ENCODE measurements around the gene COL8A2.

Gene COL8A2

DNA sequence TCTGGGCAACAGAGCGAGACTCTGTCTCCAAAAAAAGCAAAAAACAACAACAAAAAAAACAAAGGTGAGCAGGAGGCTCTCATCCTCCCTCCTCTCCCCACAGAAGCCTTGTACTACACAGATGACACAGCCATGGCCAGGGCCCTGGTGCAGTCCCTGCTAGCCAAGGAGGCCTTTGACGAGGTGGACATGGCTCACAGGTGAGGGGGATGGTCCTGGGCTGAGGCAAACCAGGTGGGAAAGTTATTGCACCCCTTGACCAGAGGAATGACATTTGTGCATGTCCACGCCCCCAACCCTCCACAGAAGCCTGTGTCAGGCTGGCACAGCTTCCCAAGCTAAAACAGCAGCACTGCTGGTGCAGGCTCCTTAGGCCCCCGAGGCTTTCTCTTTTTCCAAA is 33.9 kb downstream of the COL8A2 start:
- no peak for DNase-seq (ENCODE audit: low read depth in 2 of 2)

DNA sequence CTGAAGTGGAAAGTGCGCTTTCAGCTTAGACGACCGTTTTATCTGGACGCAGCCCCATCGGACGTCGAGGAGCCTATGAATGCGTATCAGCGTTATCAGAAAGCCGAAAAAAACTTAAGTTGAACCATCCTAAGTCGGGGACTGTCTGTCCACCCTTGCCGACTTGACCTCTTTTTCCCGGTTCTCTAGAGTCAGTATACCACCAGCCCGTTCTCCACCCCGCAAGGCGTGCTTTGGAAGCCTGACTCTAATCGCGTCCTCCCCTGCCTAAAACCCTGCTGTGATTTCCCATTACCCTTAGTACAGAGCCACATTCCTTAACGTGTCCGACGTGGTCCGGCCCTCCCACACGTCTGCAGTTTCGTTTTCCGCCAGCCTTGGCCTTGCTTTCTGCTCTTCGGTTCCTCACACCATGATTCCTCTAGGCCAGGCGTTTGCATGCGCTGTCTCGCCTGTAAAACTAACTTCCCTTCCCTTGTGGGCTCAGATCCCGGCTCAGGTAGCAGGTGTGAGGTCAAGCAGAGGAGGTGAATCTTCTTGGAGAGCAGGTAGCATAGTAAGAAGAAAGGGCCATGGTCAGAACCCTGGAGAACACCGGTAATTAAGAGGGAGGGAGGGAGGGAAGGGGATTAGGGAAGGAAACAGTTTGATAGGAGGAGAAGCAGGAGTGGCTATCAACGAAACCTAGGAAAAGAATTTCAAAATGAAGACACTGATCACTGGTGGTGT is 35.5 kb downstream of the COL8A2 start:
- no peak for DNase-seq (ENCODE audit: low read depth in 2 of 2)

DNA sequence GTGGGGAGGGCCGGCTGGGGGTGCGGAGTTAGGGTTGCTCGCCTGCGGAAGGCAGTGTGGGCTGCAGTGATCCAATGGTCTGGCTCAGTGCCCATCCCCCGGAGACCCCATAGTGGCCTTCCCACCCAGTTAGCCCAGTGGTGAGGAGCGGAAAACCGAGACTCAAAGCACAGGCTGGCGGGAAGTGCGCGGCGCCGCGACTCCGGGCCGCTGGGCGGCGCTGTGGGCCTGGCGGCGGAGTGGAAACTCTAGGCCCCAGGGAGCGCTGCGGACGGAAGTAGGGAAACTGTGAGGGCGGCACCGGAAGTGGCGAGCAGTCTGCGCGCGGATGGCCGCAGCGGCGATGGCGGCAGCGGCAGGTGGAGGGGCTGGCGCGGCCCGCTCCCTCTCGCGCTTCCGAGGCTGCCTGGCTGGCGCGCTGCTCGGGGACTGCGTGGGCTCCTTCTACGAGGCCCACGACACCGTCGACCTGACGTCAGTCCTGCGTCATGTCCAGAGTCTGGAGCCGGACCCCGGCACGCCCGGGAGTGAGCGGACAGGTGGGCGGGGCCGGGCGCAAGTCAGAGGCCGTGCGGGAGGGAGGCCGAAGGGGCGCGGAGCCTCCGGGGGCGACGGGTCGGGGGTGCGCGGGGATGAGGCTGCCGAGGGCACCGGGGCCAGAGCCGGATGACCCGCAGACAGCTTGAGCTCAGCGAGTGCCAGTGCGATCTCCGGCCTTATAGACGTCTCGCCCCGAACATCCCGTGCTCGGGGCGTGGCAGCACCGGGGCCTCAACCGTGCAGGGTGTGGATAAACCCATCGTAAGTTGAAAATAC is 36.2 kb downstream of the COL8A2 start, which contains the start of gene ADPRS:
Gene ADPRS (plus strand): TSS at position 316 of the 816 bp plus-strand sequence. CDS start 13 bp downstream, at position 329.
- peak; percentile 83 to 89 for DNase-seq (ENCODE audit: low read depth in 2 of 2)

DNA sequence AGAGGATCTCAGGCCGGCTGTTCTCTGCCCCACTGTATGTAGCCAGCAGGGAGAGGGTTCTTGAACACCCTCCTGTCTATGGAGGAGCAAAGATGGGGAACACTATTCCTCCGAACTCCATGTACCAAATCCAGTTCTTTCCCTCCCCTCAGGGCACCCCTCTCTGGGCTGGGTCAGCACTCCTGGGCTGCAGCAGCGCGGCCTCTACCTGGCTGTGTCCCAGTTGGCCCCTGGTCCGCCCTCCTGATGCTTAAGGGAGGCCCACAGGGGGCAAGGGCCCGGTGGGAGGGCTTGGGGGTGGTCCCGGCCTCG is 36.8 kb downstream of the COL8A2 start:
- DNase-seq (ENCODE audit: low read depth in 2 of 2) = no peak

DNA sequence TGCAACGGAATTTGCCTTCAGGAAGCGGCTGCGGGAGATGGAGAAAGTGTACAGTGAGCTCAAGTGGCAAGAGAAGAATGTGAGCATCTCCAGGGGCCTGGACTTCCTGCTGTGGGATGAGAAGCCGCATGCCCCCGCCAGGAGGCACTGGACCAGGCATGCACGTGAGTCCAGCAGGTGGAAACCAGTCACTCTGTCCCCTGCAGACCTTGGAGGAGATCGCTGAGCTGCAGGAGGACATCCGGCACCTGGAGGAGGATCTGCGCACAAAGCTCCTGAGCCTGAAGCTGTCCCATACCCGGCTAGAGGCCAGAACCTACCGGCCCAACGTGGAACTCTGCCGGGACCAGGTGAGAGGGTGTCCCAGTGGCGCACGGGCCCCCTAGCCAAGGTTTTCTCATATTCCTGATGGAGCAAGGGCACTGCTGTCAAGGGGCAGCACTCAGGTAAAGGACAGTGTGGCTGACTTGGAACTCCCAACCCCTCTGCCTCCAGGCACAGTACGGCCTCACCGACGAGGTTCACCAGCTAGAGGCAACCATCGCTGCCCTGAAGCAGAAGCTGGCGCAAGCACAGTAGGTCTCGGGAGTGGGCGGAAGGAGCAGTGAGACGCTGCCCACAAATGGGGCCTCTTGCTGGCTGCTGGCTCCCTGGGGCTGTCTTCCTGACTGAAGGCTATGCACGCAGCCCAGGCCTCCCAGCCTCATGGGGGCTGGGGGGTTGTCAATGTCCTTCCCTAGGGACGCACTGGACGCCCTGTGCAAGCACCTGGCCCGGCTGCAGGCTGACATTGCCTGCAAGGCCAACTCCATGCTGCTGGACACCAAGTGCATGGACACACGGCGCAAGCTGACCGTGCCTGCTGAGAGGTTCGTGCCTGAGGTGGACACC is 37.5 kb downstream of the COL8A2 start:
- no peak for DNase-seq (ENCODE audit: low read depth in 2 of 2)

DNA sequence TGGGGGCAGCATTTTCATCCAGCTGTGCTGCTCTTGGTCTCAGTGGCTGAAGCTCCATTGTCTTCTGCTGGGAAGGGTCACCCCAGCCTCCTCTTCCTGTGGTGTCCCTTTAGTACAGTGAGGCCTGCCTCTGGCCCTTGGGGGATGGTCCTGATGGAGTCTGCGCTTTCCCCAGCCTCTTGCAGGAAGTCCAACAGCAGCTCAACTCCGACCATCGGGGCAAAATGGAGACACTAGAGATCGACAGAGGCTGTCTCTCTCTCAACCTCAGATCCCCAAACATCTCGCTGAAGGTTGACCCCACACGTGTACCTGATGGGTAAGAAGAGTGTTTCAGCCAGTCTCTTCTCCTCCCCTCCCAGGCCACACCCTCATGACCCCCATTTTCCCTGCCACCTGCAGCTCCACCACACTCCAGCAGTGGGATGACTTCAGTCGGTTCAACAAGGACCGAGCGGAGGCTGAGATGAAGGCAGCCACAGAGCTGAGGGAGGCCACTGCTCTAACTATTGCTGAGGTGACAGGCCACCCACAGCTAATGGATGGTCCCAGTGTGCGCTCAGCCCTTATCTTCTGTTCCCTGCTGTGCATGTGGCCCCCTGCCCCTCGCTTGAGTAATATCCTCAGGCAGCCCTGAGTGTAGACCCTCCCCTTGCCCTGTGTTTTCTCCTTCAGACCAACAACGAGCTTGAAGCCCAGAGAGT is 38.3 kb downstream of the COL8A2 start:
- no peak for DNase-seq (ENCODE audit: low read depth in 2 of 2)

DNA sequence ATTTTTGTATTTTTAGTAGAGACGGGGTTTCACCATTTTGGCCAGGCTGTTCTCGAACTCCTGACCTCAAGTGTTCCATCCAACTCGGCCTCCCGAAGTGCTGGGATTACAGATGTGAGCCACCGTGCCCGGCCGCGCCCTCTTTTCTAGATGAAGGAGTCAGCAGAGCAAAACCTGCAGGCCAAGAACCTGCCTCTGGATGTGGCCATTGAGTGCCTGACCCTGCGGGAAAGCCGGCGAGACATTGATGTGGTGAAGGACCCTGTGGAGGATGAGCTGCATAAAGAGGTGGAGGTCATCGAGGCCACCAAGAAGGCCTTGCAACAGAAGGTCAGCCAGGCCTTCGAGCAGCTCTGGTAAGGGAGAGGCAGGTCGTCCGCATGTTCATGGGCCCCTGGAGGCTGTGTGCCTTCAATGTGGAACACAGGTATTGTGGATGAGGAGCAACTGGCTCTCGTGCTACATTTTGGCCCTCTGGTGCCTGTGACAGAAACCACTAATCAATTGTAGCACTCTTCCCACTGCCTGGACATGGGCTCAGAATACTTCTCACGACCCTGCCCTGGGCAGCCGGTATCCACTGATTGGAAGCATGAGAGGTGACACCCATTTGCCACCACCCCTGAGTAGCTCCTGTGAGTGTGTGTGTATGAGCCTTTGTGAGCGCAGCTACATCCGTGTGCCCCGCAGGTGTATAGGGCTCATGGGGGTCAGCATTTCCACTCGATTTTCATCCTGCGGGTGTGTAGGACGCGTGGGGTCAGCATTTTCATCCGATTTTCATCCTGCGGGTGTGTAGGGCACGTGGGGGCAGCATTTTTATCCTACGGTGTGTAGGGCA is 39.1 kb downstream of the COL8A2 start:
- DNase-seq (ENCODE audit: low read depth in 2 of 2) = no peak

DNA sequence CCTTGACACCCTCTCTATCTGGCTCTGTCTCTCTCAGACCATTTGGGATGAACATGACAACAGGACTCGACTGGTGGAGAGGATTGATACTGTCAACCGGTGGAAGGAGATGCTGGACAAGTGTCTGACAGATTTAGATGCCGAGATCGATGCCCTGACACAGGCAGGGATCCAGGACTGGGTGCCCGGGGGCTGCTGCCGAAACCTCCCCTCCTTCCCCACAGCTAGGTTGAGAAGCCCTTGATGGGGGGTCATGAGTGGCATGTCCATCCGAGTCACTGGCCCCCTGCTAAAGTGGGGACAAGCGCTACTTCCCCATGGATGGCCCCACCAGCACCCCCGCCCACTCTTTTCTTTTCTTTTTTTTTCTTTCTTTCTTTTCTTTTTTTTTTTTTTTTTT is 39.9 kb downstream of the COL8A2 start:
- DNase-seq (ENCODE audit: low read depth in 2 of 2) = no peak

DNA sequence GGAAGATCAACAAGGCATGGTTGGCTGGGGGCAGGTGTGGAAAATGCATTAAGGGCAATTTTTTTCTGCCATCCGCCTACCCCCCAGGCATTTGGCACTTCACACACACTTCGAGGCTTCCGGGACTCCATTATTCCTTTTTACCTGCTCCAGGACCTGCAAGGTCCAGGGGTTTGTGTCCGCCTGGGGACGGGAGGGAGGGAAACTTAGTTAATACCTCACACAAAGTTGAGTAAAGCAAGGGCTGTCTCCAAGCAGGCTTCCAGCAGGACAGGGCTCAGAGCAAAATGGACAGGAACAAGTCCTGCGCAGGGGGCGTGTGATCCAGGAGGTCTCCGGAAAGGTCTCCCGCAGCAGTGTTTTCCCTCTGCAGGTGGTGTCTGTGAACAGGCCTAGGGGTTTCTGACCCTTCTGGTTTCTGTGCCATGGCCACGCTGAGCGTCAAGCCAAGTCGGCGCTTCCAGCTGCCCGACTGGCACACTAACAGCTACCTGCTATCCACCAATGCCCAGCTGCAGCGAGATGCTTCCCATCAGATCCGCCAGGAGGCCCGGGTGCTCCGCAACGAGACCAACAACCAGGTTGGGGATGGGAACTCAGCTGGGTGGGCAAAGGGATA is 40.4 kb downstream of the COL8A2 start:
- DNase-seq (ENCODE audit: low read depth in 2 of 2) = no peak

DNA sequence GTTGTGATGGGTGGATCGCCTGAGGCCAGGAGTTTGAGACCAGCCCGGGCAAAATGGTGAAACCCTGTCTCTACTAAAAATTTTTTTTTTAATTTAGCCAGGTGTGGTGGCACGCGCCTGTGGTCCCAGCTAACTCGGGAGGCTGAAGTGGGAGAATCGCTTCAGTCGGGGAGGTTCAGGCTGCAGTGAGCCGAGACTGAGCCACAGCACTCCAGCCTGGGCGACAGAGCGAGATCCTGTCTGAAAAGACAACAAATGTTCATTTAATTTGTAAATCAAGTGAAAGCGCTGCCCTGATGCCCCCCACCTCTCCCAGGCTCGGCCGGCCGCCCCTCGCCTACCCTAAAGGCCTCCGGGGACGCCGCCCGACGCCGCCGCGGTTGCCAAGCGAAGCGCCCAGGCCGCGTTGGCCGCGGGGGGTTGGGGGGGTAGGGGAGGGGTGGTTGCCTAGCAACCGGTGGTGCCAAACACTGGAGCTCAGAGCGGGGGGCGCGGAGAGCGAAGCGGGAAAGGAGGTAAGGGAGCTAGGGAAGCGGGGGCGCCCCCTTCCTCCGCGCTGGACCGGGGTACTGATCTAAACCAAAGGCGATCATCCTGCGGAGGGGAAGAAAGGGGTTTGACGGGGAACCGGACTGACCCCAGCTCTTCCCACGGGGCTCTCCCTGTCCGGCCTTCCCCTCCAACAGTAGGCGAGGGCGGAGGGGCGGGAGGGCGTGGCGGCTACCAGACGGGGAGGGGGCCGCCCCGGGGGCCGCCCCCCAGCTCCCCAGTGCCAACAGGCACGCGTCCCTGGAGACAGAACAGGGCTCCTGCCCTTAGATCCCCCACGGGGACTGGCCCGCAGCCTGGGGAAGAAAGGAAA is 41.2 kb downstream of the COL8A2 start, which contains the start of gene TEKT2:
Gene TEKT2 (plus strand): TSS at position 460 of the 862 bp plus-strand sequence. CDS start 828 bp downstream, outside the sequence.
- no peak for DNase-seq (ENCODE audit: low read depth in 2 of 2)

DNA sequence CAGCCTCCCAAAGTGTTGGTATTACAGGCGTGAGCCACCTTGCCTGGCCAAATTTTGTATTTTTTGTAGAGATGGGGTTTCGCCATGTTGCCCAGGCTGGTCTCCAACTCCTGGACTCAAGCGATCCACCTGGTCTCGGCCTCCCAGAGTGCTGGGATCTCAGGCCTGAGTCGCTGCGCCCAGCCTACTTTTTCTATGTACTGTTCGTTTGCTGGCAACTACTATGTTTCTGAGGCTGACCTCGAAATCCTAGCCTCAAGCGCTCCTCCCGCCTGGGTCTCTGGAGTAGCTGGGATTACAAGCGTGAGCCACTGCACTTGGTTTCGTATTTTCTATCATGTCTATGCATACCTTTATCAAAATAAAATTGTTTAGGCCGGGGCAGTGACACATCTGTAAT is 41.8 kb downstream of the COL8A2 start:
- DNase-seq (ENCODE audit: low read depth in 2 of 2) = no peak

DNA sequence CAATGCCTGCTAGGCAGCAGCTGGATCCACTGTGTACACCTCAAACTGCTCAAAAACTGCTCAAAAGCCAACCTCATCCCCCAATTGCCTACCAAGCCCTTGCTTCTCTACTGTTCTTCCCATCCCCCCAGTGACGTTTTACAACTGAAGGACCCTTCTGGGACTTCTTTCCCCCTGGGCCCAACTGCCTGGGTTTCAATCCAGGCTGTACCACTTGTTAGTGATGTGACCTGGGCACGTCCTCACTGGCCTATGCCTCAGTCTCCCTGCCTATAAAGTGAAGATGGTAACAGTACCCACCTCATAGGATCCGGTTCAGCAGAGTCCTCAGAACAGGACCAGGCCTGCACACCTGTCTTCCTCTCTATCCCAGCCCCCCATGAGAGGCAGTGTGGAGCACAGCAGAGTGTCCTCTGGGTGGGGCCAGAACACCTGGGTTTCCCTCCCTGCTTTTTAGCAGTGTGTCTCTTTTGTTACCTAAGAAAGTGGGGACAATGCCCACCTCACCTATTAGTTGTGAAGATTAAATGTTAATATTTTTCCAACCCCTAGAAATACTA is 43.0 kb downstream of the COL8A2 start:
- no peak for DNase-seq (ENCODE audit: low read depth in 2 of 2)

DNA sequence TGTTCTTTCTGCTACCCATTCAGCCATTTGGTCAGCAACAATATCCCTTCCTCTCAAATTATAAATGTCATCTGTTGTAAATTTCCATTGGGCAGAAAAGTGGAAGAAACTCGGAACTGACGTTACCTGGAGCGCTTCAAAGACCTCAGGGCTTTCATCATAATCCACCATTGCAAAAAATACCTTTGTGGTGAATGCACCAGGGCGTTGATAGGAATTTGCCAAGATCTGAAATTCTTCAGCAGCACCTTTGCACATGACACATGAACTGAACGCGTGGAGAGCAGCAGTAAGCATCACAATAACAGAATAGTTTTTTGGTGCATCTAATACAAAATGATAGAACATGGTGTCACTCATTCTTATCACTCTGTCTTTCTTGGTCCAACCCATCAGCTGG is 44.2 kb downstream of the COL8A2 start:
- no peak for DNase-seq (ENCODE audit: low read depth in 2 of 2)

DNA sequence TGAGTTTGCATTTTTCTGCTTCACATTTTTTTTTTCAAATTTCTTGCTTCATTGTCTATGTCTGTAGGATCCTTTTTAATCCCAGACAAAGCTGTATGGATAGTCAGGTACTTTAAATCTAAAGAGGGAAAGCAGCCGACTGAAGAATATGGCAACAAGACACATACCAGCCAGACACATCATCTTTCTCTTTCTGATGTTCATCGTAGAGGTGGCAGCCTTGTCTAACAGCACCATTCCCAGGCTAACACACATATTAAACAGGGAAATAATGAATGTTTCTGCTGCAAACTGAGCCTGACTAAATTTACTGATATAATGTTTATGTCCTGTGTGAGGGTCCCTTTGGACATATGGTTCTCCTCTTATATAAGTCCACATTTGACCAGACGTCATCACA is 44.8 kb downstream of the COL8A2 start:
- no peak for DNase-seq (ENCODE audit: low read depth in 2 of 2)

DNA sequence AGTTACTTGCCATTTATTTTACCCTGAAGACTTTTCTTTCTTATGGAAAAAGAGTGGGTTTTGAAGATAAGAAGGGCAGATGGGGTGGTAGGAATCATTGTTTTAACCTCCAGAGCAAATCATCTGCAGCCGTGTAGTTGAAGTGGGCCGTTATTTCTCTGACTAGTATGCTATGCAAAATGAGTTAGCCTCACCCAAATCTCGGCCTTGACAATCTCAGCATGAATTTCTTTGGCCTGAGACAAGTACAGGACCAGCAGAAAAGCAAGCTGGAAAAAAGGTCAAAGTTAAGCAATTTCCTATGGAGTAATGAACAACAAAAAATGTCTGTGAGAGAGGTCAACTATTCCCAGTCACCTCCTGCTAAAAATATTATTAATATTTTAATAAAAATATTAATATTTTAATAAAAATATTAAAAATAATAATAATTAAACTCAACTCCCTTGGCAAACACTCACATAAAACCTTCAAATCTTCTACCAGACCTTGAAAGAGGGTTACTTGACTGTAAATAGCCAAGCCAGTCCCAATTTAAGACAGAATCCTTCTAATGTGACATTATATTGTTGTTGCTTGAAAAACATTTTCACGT is 47.9 kb downstream of the COL8A2 start:
- no peak for DNase-seq (ENCODE audit: low read depth in 2 of 2)

DNA sequence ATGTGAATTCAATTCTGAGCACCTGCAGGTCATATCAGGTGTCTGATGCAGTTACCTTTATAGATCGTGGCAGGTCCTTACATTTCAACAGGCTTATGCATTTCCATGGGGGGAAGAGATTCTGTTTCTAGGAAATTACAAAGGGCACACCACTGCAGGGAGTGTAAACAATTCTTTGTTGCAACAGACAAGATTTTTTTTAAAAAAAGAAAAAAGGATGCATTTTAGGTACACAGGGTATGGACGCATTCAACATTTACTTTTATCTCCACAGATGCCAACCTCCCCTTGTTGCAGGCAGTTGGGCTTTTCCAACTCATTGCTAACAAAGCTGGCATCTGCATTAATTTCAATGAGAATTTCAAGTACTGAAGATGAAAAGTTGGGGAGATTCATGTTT is 54.7 kb downstream of the COL8A2 start:
- no peak for DNase-seq (ENCODE audit: low read depth in 2 of 2)

DNA sequence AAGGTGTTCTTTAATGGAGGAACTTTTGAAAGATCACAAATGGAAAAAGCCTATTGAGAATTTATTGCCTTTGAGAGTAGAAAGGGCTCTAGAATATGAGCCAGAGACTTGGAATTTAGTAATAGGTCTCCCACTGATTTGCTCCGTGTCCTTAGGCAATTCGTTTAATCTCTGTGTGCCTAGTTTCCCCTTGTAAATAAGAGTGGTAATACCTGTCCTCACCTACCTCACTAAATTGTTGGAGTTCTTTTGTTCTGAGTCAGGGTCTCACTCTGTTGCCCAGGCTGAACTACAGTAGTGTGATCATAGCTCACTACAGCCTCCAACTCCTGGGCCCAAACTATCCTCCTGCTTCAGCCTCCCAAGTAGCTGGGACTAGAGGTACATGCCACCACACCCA is 56.2 kb downstream of the COL8A2 start:
- no peak for DNase-seq (ENCODE audit: low read depth in 2 of 2)

DNA sequence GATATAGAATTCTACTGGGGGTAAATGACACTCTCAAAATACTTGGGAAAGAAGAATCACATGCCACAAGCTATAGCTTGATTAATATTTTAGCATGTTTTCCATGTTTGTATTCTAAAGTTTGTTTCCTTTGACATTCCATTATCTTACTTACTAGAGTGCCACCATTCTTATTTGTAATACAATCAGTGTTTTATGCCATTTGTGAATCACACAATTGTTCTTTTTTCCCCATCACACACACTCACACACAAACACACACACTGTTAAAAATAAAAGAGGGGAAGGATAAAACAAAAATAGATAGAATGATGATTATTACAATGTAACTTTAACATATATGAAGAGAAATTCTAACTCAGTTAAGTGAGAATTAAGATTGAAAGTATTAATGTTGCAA is 57.2 kb downstream of the COL8A2 start:
- no peak for DNase-seq (ENCODE audit: low read depth in 2 of 2)

DNA sequence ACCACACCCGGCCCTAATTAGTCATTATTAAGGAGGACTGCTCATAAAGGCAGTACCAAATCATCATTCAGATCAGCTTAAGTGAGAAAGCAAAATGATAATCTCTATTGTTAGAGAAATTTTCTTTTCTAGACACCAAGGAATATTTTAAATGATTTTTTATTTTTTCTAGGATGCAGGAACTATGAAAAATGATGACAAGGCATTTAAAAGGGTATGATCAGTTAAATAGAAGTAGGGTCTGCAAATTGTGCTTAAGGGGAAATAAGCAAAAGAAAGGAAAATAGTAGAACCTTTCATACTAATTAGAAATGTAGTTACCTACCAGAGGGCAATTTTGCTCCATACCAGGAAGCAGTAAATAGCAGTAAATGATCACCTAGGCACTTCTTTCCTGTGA is 62.7 kb downstream of the COL8A2 start:
- no peak for DNase-seq (ENCODE audit: low read depth in 2 of 2)
